ENCODE measurements around the gene SYNE3. TPM values are rescaled to one million over a fixed set of nuclear protein-coding genes. Genes with fewer than 3 reads are reported as not detected.

The SYNE3 gene
- total RNA-seq, 1 donor from 2014 or later = 42.6 TPM

GRCh38 chr14:95475540-95476240 is 40.8 kb downstream of the SYNE3 start:
- peaks cover 20% of the 10 kb centered on the region for H3K4me1 Mint-ChIP-seq (ENCODE audit: low read depth)
- H3K4me3 Mint-ChIP-seq = no peak overlapping the region
- H3K36me3 Mint-ChIP-seq (ENCODE audit: low read depth) = peaks cover 44% of the 10 kb centered on the region
- no peaks in the 10 kb centered on the region for H3K27me3 Mint-ChIP-seq (ENCODE audit: insufficient read depth)
- intact Hi-C loops (cut with micrococcal nuclease) = no loop called here
- no peaks in the 10 kb centered on the region for H3K9me3 Mint-ChIP-seq
- no peak for DNase-seq (ENCODE audit: low spot score)
- no peak overlapping the region for H3K27ac Mint-ChIP-seq

- no peak overlapping the region for H3K27ac Mint-ChIP-seq
- H3K9me3 Mint-ChIP-seq = no peaks in the 10 kb centered on the region
- intact Hi-C loops (cut with micrococcal nuclease) = no loop called here
- H3K36me3 Mint-ChIP-seq (ENCODE audit: low read depth) = peaks cover 39% of the 10 kb centered on the region
- peaks cover 15% of the 10 kb centered on the region for H3K4me1 Mint-ChIP-seq (ENCODE audit: low read depth)
- H3K27me3 Mint-ChIP-seq (ENCODE audit: insufficient read depth) = no peaks in the 10 kb centered on the region
- no peak overlapping the region for H3K4me3 Mint-ChIP-seq
- DNase-seq (ENCODE audit: low spot score) = no peak
These were observed 41.5 kb downstream of the SYNE3 start for GRCh38 chr14:95474941-95475340.

GRCh38 chr14:95474486-95474885 is 42.0 kb downstream of the SYNE3 start:
- peaks cover 15% of the 10 kb centered on the region for H3K4me1 Mint-ChIP-seq (ENCODE audit: low read depth)
- peaks cover 39% of the 10 kb centered on the region for H3K36me3 Mint-ChIP-seq (ENCODE audit: low read depth)
- no peak overlapping the region for H3K27ac Mint-ChIP-seq
- no peaks in the 10 kb centered on the region for H3K9me3 Mint-ChIP-seq
- H3K27me3 Mint-ChIP-seq (ENCODE audit: insufficient read depth) = no peaks in the 10 kb centered on the region
- intact Hi-C loops (cut with micrococcal nuclease) = no loop called here
- H3K4me3 Mint-ChIP-seq = no peak overlapping the region
- DNase-seq (ENCODE audit: low spot score) = no peak

- Mint-ChIP-seq H3K4me1 (ENCODE audit: low read depth) (peaks cover 20% of the 10 kb centered on the region), H3K9me3 (no peaks in the 10 kb centered on the region), H3K27ac (no peak overlapping the region), H3K27me3 (ENCODE audit: insufficient read depth) (no peaks in the 10 kb centered on the region), H3K4me3 (no peak overlapping the region), H3K36me3 (ENCODE audit: low read depth) (peaks cover 44% of the 10 kb centered on the region)
- no peak for DNase-seq (ENCODE audit: low spot score)
- intact Hi-C loops (cut with micrococcal nuclease) = no loop called here
These were observed 43.6 kb downstream of the SYNE3 start for GRCh38 chr14:95472819-95473251.

GRCh38 chr14:95471476-95471875 is 45.0 kb downstream of the SYNE3 start:
- intact Hi-C loops (cut with micrococcal nuclease) = no loop called here
- Mint-ChIP-seq H3K9me3 (no peaks in the 10 kb centered on the region), H3K27me3 (ENCODE audit: insufficient read depth) (no peaks in the 10 kb centered on the region), H3K27ac (peak overlapping the region; percentile 16), H3K4me3 (no peak overlapping the region), H3K4me1 (ENCODE audit: low read depth) (peaks cover 15% of the 10 kb centered on the region), H3K36me3 (ENCODE audit: low read depth) (peaks cover 45% of the 10 kb centered on the region)
- DNase-seq (ENCODE audit: low spot score) = no peak

- intact Hi-C loops (cut with micrococcal nuclease) = no loop called here
- no peak overlapping the region for H3K4me3 Mint-ChIP-seq
- H3K27me3 Mint-ChIP-seq (ENCODE audit: insufficient read depth) = no peaks in the 10 kb centered on the region
- H3K27ac Mint-ChIP-seq = peak overlapping the region; percentile 16
- DNase-seq (ENCODE audit: low spot score) = no peak
- H3K9me3 Mint-ChIP-seq = no peaks in the 10 kb centered on the region
- H3K36me3 Mint-ChIP-seq (ENCODE audit: low read depth) = peaks cover 44% of the 10 kb centered on the region
- H3K4me1 Mint-ChIP-seq (ENCODE audit: low read depth) = peaks cover 15% of the 10 kb centered on the region
These were observed 45.4 kb downstream of the SYNE3 start for GRCh38 chr14:95471016-95471415.

- intact Hi-C loops (cut with micrococcal nuclease) = no loop called here
- H3K4me1 Mint-ChIP-seq (ENCODE audit: low read depth) = peaks cover 33% of the 10 kb centered on the region
- no peak overlapping the region for H3K27ac Mint-ChIP-seq
These were observed 47.3 kb downstream of the SYNE3 start for GRCh38 chr14:95469134-95469481.

GRCh38 chr14:95468448-95469133 is 47.9 kb downstream of the SYNE3 start:
- intact Hi-C loops (cut with micrococcal nuclease) = no loop called here
- Mint-ChIP-seq H3K27me3 (ENCODE audit: insufficient read depth) (no peaks in the 10 kb centered on the region), H3K36me3 (ENCODE audit: low read depth) (peaks cover 56% of the 10 kb centered on the region), H3K9me3 (no peaks in the 10 kb centered on the region), H3K4me1 (ENCODE audit: low read depth) (peaks cover 38% of the 10 kb centered on the region), H3K4me3 (no peak overlapping the region), H3K27ac (peak overlapping the region; percentile 54)
- no peak for DNase-seq (ENCODE audit: low spot score)

More at GRCh38 chr14:95469134-95469481, 47.3 kb downstream of the SYNE3 start:
- Mint-ChIP-seq H3K36me3 (ENCODE audit: low read depth) (peaks cover 57% of the 10 kb centered on the region), H3K9me3 (no peaks in the 10 kb centered on the region), H3K4me3 (no peak overlapping the region), H3K27me3 (ENCODE audit: insufficient read depth) (no peaks in the 10 kb centered on the region)
- no peak for DNase-seq (ENCODE audit: low spot score)

- Mint-ChIP-seq H3K4me1 (ENCODE audit: low read depth) (peaks cover 47% of the 10 kb centered on the region), H3K27ac (no peak overlapping the region), H3K36me3 (ENCODE audit: low read depth) (peaks cover 50% of the 10 kb centered on the region)
These were observed 48.8 kb downstream of the SYNE3 start for GRCh38 chr14:95467657-95468056.

GRCh38 chr14:95467232-95467631 is 49.2 kb downstream of the SYNE3 start:
- intact Hi-C loops (cut with micrococcal nuclease) = no loop called here
- Mint-ChIP-seq H3K4me1 (ENCODE audit: low read depth) (peaks cover 50% of the 10 kb centered on the region), H3K27ac (no peak overlapping the region), H3K36me3 (ENCODE audit: low read depth) (peaks cover 49% of the 10 kb centered on the region), H3K9me3 (no peaks in the 10 kb centered on the region), H3K27me3 (ENCODE audit: insufficient read depth) (no peaks in the 10 kb centered on the region), H3K4me3 (no peak overlapping the region)
- no peak for DNase-seq (ENCODE audit: low spot score)

More at GRCh38 chr14:95467657-95468056, 48.8 kb downstream of the SYNE3 start:
- Mint-ChIP-seq H3K4me3 (no peak overlapping the region), H3K9me3 (no peaks in the 10 kb centered on the region), H3K27me3 (ENCODE audit: insufficient read depth) (no peaks in the 10 kb centered on the region)
- no peak for DNase-seq (ENCODE audit: low spot score)
- intact Hi-C loops (cut with micrococcal nuclease) = no loop called here

Other genes with a start within 250 kb of the SYNE3 start
- 0.66 and 0.80 TPM in 2 replicates for gene CLMN, start 196.7 kb downstream of the SYNE3 start, total RNA-seq
- 46.7 and 48.9 TPM in 2 replicates for gene GLRX5, start 18.4 kb upstream of the SYNE3 start, total RNA-seq
- gene TCL1B, start 169.8 kb upstream of the SYNE3 start, total RNA-seq = not detected in 2 replicates
- gene TCL1A, start 197.5 kb upstream of the SYNE3 start, total RNA-seq = not detected in 2 replicates